Measurements from ENCODE around the gene PACSIN2. TPM values are rescaled to one million over a fixed set of nuclear protein-coding genes. Genes with fewer than 3 reads are reported as not detected.

The PACSIN2 gene
- total RNA-seq, 1 donor from 2014 or later, result 93.4 TPM

- Mint-ChIP-seq H3K9me3 (ENCODE audit: low read depth) (no peaks in the 10 kb centered on the region), H3K4me3 (ENCODE audit: unreplicated experiment) (no peak overlapping the region), H3K27me3 (ENCODE audit: low read depth) (no peaks in the 10 kb centered on the region), H3K27ac (ENCODE audit: unreplicated experiment) (no peak overlapping the region), H3K36me3 (ENCODE audit: low read depth) (peaks cover 28% of the 10 kb centered on the region), H3K4me1 (ENCODE audit: low read depth) (peaks cover 5% of the 10 kb centered on the region)
- DNase-seq (ENCODE audit: low spot score), result no peak
- no peak for TF ChIP-seq CTCF (IDR thresholded peaks at IDR 0.05)
These were observed 178.9 kb downstream of the PACSIN2 start for GRCh38 chr22:42836026-42836425.

DNA sequence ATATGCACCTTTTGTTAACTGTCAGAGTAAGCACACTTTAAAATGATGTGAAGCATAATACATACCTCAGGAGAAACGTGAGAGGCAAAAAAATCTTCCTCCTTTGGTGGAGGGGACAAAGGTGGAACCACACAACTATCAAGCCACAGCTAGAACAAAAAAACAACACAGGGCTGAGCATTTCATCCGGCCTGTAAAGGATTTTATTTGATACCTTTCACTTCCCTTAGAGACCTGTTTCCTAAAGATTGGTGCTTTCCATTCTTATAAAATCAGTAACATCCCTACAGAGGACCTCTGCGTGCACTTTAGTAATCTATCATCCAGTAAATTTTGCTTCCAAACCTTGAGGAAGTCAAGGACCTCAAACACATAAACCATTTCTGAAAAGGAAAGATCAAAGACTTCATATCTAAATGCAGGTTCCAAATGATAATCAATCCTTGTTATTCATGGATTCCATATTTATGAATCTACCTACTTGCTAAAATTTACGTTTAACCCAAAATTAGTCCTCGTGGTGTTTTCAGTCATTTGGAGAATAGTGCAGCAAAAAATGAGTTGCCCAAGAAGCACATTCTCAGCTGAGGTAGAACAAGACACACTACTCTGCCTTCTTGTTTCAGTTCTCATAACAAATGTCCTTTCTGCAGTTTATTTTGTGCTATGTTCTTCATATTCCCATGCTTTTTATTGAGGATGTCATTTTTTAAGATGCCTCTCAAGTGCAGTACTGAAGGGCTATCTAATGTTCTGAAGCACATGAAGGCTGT, 180.6 kb downstream of the PACSIN2 start:
- Mint-ChIP-seq H3K36me3 (ENCODE audit: low read depth) (peaks cover 27% of the 10 kb centered on the region), H3K27me3 (ENCODE audit: low read depth) (no peaks in the 10 kb centered on the region), H3K27ac (ENCODE audit: unreplicated experiment) (no peak overlapping the region), H3K4me1 (ENCODE audit: low read depth) (no peaks in the 10 kb centered on the region), H3K4me3 (ENCODE audit: unreplicated experiment) (no peak overlapping the region), H3K9me3 (ENCODE audit: low read depth) (no peaks in the 10 kb centered on the region)
- no peak for TF ChIP-seq CTCF (IDR thresholded peaks at IDR 0.05)
- no peak for DNase-seq (ENCODE audit: low spot score)

DNA sequence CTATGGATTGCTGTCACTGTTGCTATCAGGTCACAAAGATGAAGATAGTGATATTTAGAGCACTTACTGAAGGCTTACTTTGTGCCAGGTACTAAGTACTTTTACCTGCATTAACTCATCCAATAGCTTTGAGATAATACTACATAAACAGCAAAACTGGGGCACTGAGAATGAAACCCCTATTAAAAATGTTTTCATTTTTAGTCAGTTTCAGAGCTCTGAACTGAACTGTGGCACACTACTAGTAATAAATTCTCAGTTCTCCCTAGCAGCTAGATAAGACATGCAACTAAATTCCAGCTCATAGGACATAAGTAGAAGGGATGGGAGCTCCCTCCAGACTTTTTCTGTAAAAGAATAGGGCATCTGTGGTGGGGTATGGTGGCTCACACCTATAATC, 181.8 kb downstream of the PACSIN2 start:
- Mint-ChIP-seq H3K9me3 (ENCODE audit: low read depth) (no peaks in the 10 kb centered on the region), H3K27me3 (ENCODE audit: low read depth) (no peaks in the 10 kb centered on the region), H3K27ac (ENCODE audit: unreplicated experiment) (no peak overlapping the region), H3K4me1 (ENCODE audit: low read depth) (no peaks in the 10 kb centered on the region), H3K36me3 (ENCODE audit: low read depth) (peaks cover 32% of the 10 kb centered on the region), H3K4me3 (ENCODE audit: unreplicated experiment) (no peak overlapping the region)
- DNase-seq (ENCODE audit: low spot score), result no peak
- no peak for TF ChIP-seq CTCF (IDR thresholded peaks at IDR 0.05)

GRCh38 chr22:42831712-42832111, 183.2 kb downstream of the PACSIN2 start:
- no peak for DNase-seq (ENCODE audit: low spot score)
- H3K4me1 Mint-ChIP-seq (ENCODE audit: low read depth), result no peaks in the 10 kb centered on the region
- no peaks in the 10 kb centered on the region for H3K9me3 Mint-ChIP-seq (ENCODE audit: low read depth)
- no peak for TF ChIP-seq CTCF (IDR thresholded peaks at IDR 0.05)
- no peak overlapping the region for H3K27ac Mint-ChIP-seq (ENCODE audit: unreplicated experiment)
- peaks cover 34% of the 10 kb centered on the region for H3K36me3 Mint-ChIP-seq (ENCODE audit: low read depth)
- no peaks in the 10 kb centered on the region for H3K27me3 Mint-ChIP-seq (ENCODE audit: low read depth)
- H3K4me3 Mint-ChIP-seq (ENCODE audit: unreplicated experiment), result no peak overlapping the region

GRCh38 chr22:42830161-42830560, 184.8 kb downstream of the PACSIN2 start:
- Mint-ChIP-seq H3K27me3 (ENCODE audit: low read depth) (no peaks in the 10 kb centered on the region), H3K27ac (ENCODE audit: unreplicated experiment) (peak overlapping the region; percentile 6), H3K36me3 (ENCODE audit: low read depth) (peaks cover 29% of the 10 kb centered on the region), H3K4me1 (ENCODE audit: low read depth) (no peaks in the 10 kb centered on the region), H3K4me3 (ENCODE audit: unreplicated experiment) (no peak overlapping the region), H3K9me3 (ENCODE audit: low read depth) (no peaks in the 10 kb centered on the region)
- TF ChIP-seq CTCF (IDR thresholded peaks at IDR 0.05), result no peak
- no peak for DNase-seq (ENCODE audit: low spot score)

All from chondrocyte (in vitro differentiated cells).